ENCODE data around the gene MAEL.

The MAEL gene

GRCh38 chr1:167043752-167044488, 54.8 kb downstream of the MAEL start (continued):
- TF ChIP-seq, protein P1, sequence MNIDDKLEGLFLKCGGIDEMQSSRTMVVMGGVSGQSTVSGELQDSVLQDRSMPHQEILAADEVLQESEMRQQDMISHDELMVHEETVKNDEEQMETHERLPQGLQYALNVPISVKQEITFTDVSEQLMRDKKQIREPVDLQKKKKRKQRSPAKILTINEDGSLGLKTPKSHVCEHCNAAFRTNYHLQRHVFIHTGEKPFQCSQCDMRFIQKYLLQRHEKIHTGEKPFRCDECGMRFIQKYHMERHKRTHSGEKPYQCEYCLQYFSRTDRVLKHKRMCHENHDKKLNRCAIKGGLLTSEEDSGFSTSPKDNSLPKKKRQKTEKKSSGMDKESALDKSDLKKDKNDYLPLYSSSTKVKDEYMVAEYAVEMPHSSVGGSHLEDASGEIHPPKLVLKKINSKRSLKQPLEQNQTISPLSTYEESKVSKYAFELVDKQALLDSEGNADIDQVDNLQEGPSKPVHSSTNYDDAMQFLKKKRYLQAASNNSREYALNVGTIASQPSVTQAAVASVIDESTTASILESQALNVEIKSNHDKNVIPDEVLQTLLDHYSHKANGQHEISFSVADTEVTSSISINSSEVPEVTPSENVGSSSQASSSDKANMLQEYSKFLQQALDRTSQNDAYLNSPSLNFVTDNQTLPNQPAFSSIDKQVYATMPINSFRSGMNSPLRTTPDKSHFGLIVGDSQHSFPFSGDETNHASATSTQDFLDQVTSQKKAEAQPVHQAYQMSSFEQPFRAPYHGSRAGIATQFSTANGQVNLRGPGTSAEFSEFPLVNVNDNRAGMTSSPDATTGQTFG (tag by site-specific recombination; IDR thresholded peaks at IDR 0.05; ENCODE audit: borderline replicate concordance) = no peak
- TF ChIP-seq ZNF223 (tag by site-specific recombination; IDR thresholded peaks at IDR 0.05) (no peak), ZNF660 (tag by site-specific recombination; IDR thresholded peaks at IDR 0.05) (peak; percentile 80), ZNF416 (tag by site-specific recombination; IDR thresholded peaks at IDR 0.05) (no peak), PATZ1 (tag by site-specific recombination; IDR thresholded peaks at IDR 0.05) (peak; percentile 82), PRDM1 (tag by site-specific recombination; IDR thresholded peaks at IDR 0.05) (peak; percentile 79), ZNF19 (tag by site-specific recombination; IDR thresholded peaks at IDR 0.05; ENCODE audit: low read depth) (no peak), KLF8 (tag by site-specific recombination; IDR thresholded peaks at IDR 0.05) (no peak), KLF7 (tag by site-specific recombination; IDR thresholded peaks at IDR 0.05; ENCODE audit: borderline replicate concordance) (no peak), ATF2 (tag by site-specific recombination; IDR thresholded peaks at IDR 0.05; ENCODE audit: low read depth) (peak; percentile 95)
- TF ChIP-seq, protein P2, sequence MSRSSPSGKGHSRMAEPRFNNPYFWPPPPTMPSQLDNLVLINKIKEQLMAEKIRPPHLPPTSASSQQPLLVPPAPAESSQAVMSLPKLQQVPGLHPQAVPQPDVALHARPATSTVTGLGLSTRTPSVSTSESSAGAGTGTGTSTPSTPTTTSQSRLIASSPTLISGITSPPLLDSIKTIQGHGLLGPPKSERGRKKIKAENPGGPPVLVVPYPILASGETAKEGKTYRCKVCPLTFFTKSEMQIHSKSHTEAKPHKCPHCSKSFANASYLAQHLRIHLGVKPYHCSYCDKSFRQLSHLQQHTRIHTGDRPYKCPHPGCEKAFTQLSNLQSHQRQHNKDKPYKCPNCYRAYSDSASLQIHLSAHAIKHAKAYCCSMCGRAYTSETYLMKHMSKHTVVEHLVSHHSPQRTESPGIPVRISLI (tag by site-specific recombination; IDR thresholded peaks at IDR 0.05) = no peak; the same call in 1 of the 2 replicates

- Histone ChIP-seq H3K27ac (ENCODE audit: extremely low read depth, low read depth, low read length) (no peak overlapping the region), H3K4me3 (ENCODE audit: low read depth, low read length) (no peak overlapping the region), H3K4me1 (ENCODE audit: control insufficient read depth, insufficient read depth, low read length) (no peaks in the 10 kb centered on the region), H3K9me3 (ENCODE audit: control insufficient read depth, insufficient read depth, low read depth, low read length) (no peaks in the 10 kb centered on the region), H3K36me3 (ENCODE audit: control insufficient read depth in 2 of 2, insufficient read depth in 1 of 2, low read length in 2 of 2) (no peaks in the 10 kb centered on the region)
- ChIA-PET CTCF (interaction anchor here (0.6 to 16.2 kb wide), 6 partner anchors 7 to 585 kb away, joined by 3 to 702 read pairs (median 4); no protein-coding TSS in a partner anchor), POLR2A (no interaction called here)
- TF ChIP-seq ZNF416 (tag by site-specific recombination; IDR thresholded peaks at IDR 0.05) = no peak
- TF ChIP-seq ZNF529 (tag by site-specific recombination; IDR thresholded peaks at IDR 0.05; ENCODE audit: insufficient replicate concordance) = no peak
- no peak for TF ChIP-seq REPIN1 (tag by site-specific recombination; IDR thresholded peaks at IDR 0.05; ENCODE audit: low read depth)
These were observed 62.8 kb downstream of the MAEL start for GRCh38 chr1:167051907-167052306.

- H3K4me3 ChIP-seq (ENCODE audit: low read depth, low read length) = no peak overlapping the region
- no peaks in the 10 kb centered on the region for H3K36me3 ChIP-seq (ENCODE audit: control insufficient read depth in 2 of 2, insufficient read depth in 1 of 2, low read length in 2 of 2)
- ChIA-PET POLR2A (no interaction called here), CTCF (interaction anchor here (0.5 to 16.2 kb wide), 8 partner anchors 8 to 517 kb away, joined by 3 to 702 read pairs (median 4); no protein-coding TSS in a partner anchor)
- H3K27ac ChIP-seq (ENCODE audit: extremely low read depth, low read depth, low read length) = no peak overlapping the region
- H3K9me3 ChIP-seq (ENCODE audit: control insufficient read depth, insufficient read depth, low read depth, low read length) = no peaks in the 10 kb centered on the region
- no peaks in the 10 kb centered on the region for H3K4me1 ChIP-seq (ENCODE audit: control insufficient read depth, insufficient read depth, low read length)
- TF ChIP-seq ZNF157 (tag by site-specific recombination; IDR thresholded peaks at IDR 0.05) (no peak), ZNF501 (tag by site-specific recombination; IDR thresholded peaks at IDR 0.05) (no peak), ZFP69B (tag by site-specific recombination; IDR thresholded peaks at IDR 0.05) (no peak), ZIC2 (tag by site-specific recombination; IDR thresholded peaks at IDR 0.05) (no peak), ZNF202 (tag by site-specific recombination; IDR thresholded peaks at IDR 0.05; ENCODE audit: borderline replicate concordance) (no peak), FEZF1 (tag by site-specific recombination; IDR thresholded peaks at IDR 0.05) (no peak), ZNF558 (tag by site-specific recombination; IDR thresholded peaks at IDR 0.05) (no peak), GLIS2 (tag by site-specific recombination; IDR thresholded peaks at IDR 0.05) (peak; percentile 17; the same call in 1 of the 2 replicates), ZNF639 (tag by site-specific recombination; IDR thresholded peaks at IDR 0.05) (no peak), ZEB2 (tag by site-specific recombination; IDR thresholded peaks at IDR 0.05) (no peak)
- TF ChIP-seq, protein P3, sequence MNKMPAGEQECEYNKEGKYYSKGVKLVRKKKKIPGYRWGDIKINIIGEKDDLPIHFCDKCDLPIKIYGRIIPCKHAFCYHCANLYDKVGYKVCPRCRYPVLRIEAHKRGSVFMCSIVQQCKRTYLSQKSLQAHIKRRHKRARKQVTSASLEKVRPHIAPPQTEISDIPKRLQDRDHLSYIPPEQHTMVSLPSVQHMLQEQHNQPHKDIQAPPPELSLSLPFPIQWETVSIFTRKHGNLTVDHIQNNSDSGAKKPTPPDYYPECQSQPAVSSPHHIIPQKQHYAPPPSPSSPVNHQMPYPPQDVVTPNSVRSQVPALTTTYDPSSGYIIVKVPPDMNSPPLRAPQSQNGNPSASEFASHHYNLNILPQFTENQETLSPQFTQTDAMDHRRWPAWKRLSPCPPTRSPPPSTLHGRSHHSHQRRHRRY (tag by site-specific recombination; IDR thresholded peaks at IDR 0.05) = no peak
These were observed 63.3 kb downstream of the MAEL start for GRCh38 chr1:167052389-167052788.

All from HEK293 (cell line).